NCI-H2196 (cell line): Measurements from ENCODE around the gene P2RY8.

Source experiments
- DNase-seq: peaks from one replicate; lab custom pipeline; 2025; ENCODE audit not compliant: unreplicated experiment; lab: John Stamatoyannopoulos, UW

Gene P2RY8

DNA sequence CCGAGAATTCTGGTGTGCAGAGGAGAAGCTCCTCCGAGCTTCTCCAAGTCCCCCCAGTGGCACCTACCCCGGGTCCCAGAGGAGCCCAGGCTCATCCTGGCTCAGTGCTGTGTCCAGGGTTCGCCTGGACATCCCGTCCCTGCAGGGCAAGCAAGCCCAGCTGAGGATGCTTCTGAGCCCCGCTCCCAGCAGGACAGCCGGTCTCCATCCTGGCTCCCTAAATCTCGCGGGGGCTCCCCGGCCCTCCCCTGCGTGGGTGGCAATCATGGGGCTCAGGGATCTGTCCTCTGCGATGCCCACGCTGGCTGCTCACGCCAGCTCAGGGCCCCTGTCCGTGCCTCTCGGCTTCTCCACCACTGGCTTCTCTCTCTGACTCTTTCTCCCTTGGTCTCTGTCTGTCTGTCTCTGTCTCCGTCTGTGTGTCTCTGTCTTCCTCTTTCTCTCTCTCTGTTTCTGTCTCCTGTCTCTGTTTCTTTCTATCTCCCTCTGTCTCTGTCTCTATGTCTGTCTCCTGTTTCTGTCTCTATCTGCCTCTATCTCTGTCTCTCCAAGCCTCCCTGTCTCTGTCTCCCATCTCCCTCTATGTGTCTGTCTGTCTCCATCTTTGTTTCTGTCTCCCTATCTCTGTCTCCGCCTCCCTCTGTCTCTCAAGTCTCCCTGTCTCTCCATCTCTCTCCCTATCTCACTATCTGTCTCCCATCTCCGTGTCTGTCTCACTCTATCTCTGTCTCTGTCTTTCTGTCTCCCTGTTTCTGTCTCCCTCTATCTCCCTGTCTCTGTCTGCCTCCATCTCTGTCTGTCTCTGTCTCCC lies 117.2 kb downstream of the P2RY8 start:
- no peak for DNase-seq

DNA sequence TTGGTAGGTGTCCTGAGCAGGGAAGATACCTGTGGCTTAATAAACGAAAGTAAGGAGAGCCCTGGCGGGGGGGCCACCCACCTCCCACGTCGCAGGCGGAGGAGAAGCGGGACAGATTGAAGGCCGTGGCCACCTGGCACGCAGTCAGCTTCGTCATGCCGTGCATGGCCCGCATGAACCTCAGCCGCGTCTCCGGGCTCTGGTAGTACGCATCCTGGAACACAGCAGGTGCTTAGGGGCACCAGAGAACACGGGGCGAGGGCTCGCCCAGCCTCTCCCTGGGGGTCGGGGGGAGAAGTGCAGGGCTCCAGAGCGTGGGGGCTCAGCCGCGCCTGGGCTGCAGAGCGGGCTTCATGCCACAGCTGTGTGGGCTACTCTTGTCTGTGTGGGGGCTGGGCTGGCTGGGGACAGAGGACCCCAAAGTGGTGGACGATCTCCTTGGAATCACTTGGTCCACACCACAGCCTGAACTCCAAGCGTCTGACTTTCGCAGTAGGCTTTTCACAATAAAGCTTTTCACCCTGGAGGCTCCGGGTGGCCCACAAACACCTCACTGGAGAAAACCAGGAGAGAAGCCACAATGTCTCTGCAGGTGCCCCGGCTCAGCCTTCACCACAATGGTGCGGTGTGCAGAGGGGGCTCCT lies 118.0 kb downstream of the P2RY8 start:
- no peak for DNase-seq

DNA sequence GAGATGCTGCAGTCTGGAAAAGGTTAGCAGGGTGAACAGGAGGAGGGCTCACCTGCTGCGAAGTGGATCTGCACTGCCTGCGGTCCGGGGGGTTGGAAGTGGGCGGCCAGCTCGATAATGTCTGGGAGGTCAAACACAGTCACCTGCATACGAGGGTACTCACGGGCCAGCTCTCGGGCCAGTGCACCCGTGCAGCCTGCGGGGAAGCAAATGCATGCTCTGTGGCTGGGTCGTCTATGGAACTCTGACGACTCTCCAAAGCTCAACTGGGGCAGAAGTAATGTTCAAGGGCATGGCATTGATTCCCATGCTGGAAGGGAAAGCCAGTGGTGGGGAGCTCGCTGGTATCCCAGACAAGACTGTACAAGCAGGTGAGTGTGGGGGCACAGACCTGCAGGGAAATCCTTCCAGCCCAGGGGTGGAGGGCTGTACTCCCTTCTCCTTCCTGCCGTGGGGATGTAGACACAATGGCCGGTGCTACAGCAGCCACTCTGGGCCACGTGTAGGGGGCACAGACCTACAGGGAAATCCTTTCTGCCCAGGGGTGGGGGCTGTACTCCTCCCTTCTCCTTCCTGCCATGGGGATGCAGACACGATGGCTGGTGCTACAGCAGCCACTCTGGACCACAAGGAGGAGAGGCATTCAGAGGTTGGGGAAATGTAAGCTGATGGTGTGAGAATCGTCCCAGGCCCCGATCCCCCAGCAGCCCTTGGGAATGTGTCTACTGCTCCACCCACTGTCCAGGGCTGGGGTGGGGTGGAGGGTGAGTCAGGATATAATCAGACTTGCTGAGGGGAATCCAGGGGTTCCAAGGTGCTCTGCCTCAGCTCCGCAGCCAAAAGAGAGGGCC lies 118.8 kb downstream of the P2RY8 start:
- DNase-seq = no peak

DNA sequence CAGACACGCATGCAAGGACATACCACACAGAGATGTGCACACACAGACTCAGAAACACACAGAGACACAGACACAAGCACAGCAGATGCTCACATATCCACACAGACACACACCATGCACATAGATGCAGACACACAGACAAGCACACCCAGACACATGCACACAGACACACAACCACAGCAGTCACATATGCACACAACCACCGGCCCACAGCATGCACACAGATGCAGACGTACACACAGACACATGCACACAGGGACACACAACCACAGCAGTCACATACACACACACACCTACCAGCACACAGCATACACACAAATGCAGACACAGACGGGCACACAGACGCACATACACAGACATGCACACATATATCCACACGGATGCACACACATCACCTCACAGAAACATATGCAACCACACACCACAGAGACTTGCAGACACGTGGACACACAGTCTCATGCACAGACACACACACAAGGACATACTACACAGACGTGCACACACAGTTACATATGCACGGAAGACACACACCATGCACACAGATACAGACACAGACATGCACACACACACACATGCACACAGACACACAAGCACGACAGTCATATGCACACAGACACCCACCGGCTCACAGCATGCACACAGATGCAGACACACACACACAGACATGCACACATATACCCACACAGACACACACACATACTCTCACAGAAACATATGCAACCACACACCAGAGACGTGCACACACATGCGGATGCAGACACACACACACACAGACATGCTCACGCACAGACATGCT lies 119.8 kb downstream of the P2RY8 start:
- no peak for DNase-seq

DNA sequence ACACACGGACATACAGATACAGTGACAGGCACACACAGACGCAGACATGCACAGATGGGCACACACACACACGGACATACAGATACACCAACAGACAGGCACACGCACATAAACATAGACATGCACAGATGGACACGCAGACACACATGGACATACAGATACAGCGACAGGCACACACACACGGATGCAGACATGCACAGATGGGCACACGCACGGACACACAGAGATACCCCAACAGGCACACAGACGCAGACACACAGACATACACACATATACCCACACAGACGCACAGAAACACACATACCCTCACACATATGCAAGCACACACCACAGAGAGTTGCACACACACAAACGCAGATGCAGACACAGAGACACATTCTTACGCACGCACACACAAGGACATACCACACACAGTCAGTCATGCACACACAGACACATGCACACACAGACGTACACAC lies 120.6 kb downstream of the P2RY8 start:
- DNase-seq = no peak
